ENCODE results near the gene DOCK2.

DNA sequence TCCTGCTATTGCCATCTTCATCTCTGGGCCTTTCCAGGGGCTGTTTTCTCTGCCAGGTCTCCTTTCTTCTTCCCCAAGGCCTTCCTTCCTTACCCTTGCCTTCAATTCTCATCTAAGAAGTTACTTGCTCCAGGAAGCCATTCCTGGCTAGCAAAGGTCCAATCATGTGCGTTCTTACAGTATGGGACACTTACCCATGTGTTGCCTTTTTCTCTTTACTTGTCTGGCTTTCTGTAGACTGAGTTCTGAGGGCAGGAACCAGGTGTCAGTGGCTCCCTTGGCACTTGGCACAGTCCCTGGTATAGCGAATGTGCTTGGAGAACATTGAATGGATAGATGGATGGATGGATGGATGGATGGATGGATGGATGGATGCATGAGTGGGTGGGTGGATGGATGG is 478.9 kb downstream of the DOCK2 start:
- TF ChIP-seq RAD21 (IDR thresholded peaks at IDR 0.05 in 1 of 2, conservative IDR thresholded peaks at IDR 0.05 in 1 of 2; ENCODE audit: low read depth in 2 of 2, low read length in 2 of 2) (no peak), KDM5A (IDR thresholded peaks at IDR 0.05; ENCODE audit: low read length) (no peak), CHD2 (IDR thresholded peaks at IDR 0.05; ENCODE audit: low read length) (no peak), EZH2 (IDR thresholded peaks at IDR 0.05; ENCODE audit: low read depth, low read length, severe bottlenecking) (no peak), EGR1 (IDR thresholded peaks at IDR 0.05; ENCODE audit: borderline replicate concordance, low read depth, low read length) (no peak), NANOG (IDR thresholded peaks at IDR 0.05; ENCODE audit: insufficient read depth, low read depth, low read length, poor library complexity, severe bottlenecking) (no peak)
- TF ChIP-seq, protein P1, sequence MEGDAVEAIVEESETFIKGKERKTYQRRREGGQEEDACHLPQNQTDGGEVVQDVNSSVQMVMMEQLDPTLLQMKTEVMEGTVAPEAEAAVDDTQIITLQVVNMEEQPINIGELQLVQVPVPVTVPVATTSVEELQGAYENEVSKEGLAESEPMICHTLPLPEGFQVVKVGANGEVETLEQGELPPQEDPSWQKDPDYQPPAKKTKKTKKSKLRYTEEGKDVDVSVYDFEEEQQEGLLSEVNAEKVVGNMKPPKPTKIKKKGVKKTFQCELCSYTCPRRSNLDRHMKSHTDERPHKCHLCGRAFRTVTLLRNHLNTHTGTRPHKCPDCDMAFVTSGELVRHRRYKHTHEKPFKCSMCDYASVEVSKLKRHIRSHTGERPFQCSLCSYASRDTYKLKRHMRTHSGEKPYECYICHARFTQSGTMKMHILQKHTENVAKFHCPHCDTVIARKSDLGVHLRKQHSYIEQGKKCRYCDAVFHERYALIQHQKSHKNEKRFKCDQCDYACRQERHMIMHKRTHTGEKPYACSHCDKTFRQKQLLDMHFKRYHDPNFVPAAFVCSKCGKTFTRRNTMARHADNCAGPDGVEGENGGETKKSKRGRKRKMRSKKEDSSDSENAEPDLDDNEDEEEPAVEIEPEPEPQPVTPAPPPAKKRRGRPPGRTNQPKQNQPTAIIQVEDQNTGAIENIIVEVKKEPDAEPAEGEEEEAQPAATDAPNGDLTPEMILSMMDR (IDR thresholded peaks at IDR 0.05; ENCODE audit: control extremely low read depth in 1 of 3, insufficient read depth in 1 of 3, low read depth in 1 of 3, low read length in 3 of 3), result no peak
- TF ChIP-seq, protein P2, sequence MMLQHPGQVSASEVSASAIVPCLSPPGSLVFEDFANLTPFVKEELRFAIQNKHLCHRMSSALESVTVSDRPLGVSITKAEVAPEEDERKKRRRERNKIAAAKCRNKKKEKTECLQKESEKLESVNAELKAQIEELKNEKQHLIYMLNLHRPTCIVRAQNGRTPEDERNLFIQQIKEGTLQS (IDR thresholded peaks at IDR 0.05; ENCODE audit: insufficient read depth, low read depth, low read length), result no peak
